Chondrocyte (in vitro differentiated cells): ENCODE data around the gene CKLF. TPM values are rescaled to one million over a fixed set of nuclear protein-coding genes. Genes with fewer than 3 reads are reported as not detected.
"Not testable (repeated sequence)": the region's sequence is repeated elsewhere in the genome, so short reads cannot be mapped to it uniquely, and the experiment has no call there.

ENCODE experiments used
- DNase-seq: peaks from one replicate; pipeline ENCODE4 v3.0.0; 2021; ENCODE audit warnings: mixed read lengths, low spot score
- H3K27ac Mint-ChIP-seq: one replicate; pipeline ENCODE4 v1.8.0; 2021; ENCODE audit warnings: mild to moderate bottlenecking, moderate library complexity, mixed read lengths; ENCODE audit not compliant: unreplicated experiment
- H3K27me3 Mint-ChIP-seq: 2 replicates; pipeline ENCODE4 v1.8.0; 2021; ENCODE audit warnings: low read depth, mixed read lengths
- H3K36me3 Mint-ChIP-seq: 2 replicates; pipeline ENCODE4 v1.8.0; 2021; ENCODE audit warnings: low read depth, mixed read lengths
- H3K4me1 Mint-ChIP-seq: 2 replicates; pipeline ENCODE4 v1.8.0; 2021; ENCODE audit warnings: low read depth, mild to moderate bottlenecking, mixed read lengths
- H3K4me3 Mint-ChIP-seq: one replicate; pipeline ENCODE4 v1.8.0; 2021; ENCODE audit warnings: mild to moderate bottlenecking, moderate library complexity, mixed read lengths; ENCODE audit not compliant: unreplicated experiment
- H3K9me3 Mint-ChIP-seq: 2 replicates; pipeline ENCODE4 v1.8.0; 2021; ENCODE audit warnings: low read depth, mixed read lengths
- CTCF ChIP-seq: fragments of 200-600 bp; sonication (generic); IDR thresholded peaks from 2 replicates; pipeline ENCODE4 v1.5.0; 2021; ENCODE audit warnings: antibody characterized with exemption, mild to moderate bottlenecking, moderate library complexity
- total RNA-seq: library from RNA; stranded (reverse); gene quantifications from 3 replicates; pipeline ENCODE4 v1.2.1, GENCODE V29; 2021

The CKLF gene
- total RNA-seq, 1 donor from 2014 or later, result 47.3 TPM

GRCh38 chr16:66610111-66610820 is 57.9 kb downstream of the CKLF start:
- H3K4me3 Mint-ChIP-seq, result no peak overlapping the region
- H3K36me3 Mint-ChIP-seq, result peaks cover 15% of the 10 kb centered on the region

GRCh38 chr16:66611911-66612310 is 59.5 kb downstream of the CKLF start:
- not testable (repeated sequence) for H3K4me3 Mint-ChIP-seq, DNase-seq, H3K27ac Mint-ChIP-seq, H3K27me3 Mint-ChIP-seq, H3K9me3 Mint-ChIP-seq
- peaks cover 51% of the 10 kb centered on the region for H3K4me1 Mint-ChIP-seq
- H3K36me3 Mint-ChIP-seq, result peaks cover 15% of the 10 kb centered on the region

More at GRCh38 chr16:66610111-66610820, 57.9 kb downstream of the CKLF start:
- no peak for DNase-seq
- Mint-ChIP-seq H3K4me1 (peaks cover 43% of the 10 kb centered on the region), H3K27ac (peak overlapping the region; percentile 45), H3K27me3 (no peaks in the 10 kb centered on the region), H3K9me3 (no peaks in the 10 kb centered on the region)
- no peak for TF ChIP-seq CTCF

- Mint-ChIP-seq H3K36me3 (peaks cover 15% of the 10 kb centered on the region), H3K27ac (no peak overlapping the region), H3K4me1 (peaks cover 51% of the 10 kb centered on the region), H3K9me3 (no peaks in the 10 kb centered on the region), H3K4me3 (no peak overlapping the region), H3K27me3 (no peaks in the 10 kb centered on the region)
- DNase-seq, result no peak
- TF ChIP-seq CTCF, result no peak
Observed at GRCh38 chr16:66612422-66612821, 60.0 kb downstream of the CKLF start.

- no peak for TF ChIP-seq CTCF
- Mint-ChIP-seq H3K27ac (peak overlapping the region; percentile 59), H3K9me3 (no peaks in the 10 kb centered on the region), H3K27me3 (no peaks in the 10 kb centered on the region), H3K36me3 (peaks cover 15% of the 10 kb centered on the region), H3K4me1 (peaks cover 54% of the 10 kb centered on the region), H3K4me3 (no peak overlapping the region)
- no peak for DNase-seq
Observed at GRCh38 chr16:66614161-66614802, 61.9 kb downstream of the CKLF start.

Other genes starting within 250 kb of the CKLF start
- not detected in 3 replicates for gene CDH5, start 185.9 kb upstream of the CKLF start, total RNA-seq
- 3.1 to 4.1 TPM (median 3.7 TPM) in 3 replicates for gene BEAN1, start 125.3 kb upstream of the CKLF start, total RNA-seq
- gene TK2, start 2.5 kb upstream of the CKLF start, total RNA-seq, result 30.4 to 34.3 TPM (median 33.6 TPM) in 3 replicates
- 6.3 to 11.9 TPM (median 9.6 TPM) in 3 replicates for gene CMTM1, start 13.9 kb downstream of the CKLF start, total RNA-seq
- gene CMTM2, start 26.9 kb downstream of the CKLF start, total RNA-seq, result not detected in 3 replicates
- 76.5 to 77.8 TPM (median 77.6 TPM) in 3 replicates for gene CMTM3, start 52.1 kb downstream of the CKLF start, total RNA-seq
- gene CMTM4, start 144.2 kb downstream of the CKLF start, total RNA-seq, result 30.1 to 32.5 TPM (median 31.5 TPM) in 3 replicates
- gene DYNC1LI2, start 199.0 kb downstream of the CKLF start, total RNA-seq, result 144 to 153 TPM (median 147 TPM) in 3 replicates
- gene TERB1, start 249.0 kb downstream of the CKLF start, total RNA-seq, result not detected in 3 replicates